ENCODE measurements around the gene NOXO1.

GRCh38 chr16:1991948-1992703 lies 10.9 kb upstream of the NOXO1 start:
- TF ChIP-seq CTCF (conservative IDR thresholded peaks at IDR 0.05; ENCODE audit: low read depth, low read length) (no peak), EZH2 (IDR thresholded peaks at IDR 0.05; ENCODE audit: borderline replicate concordance, low read depth, low read length, poor library complexity, severe bottlenecking) (no peak)

Measured in A673 (cell line).